Renal pelvis (tissue), 4 donors: ENCODE results near the gene OLA1. TPM values are rescaled to one million over a fixed set of nuclear protein-coding genes. Genes with fewer than 3 reads are reported as not detected.

Source experiments
- DNase-seq: peaks from one replicate; pipeline ENCODE4 v3.0.0-alpha.2; 2013
- polyA plus RNA-seq, 3 donors: library from polyadenylated mRNA; unstranded; fragments of 120-200 nt; gene quantifications; one replicate each; pipeline ENCODE4 v1.2.1, GENCODE V29; 2013; ENCODE audit not compliant: insufficient read length in 3 of 3

The OLA1 gene
- polyA plus RNA-seq, 3 donors = 128 to 149 (median 147) TPM

DNA sequence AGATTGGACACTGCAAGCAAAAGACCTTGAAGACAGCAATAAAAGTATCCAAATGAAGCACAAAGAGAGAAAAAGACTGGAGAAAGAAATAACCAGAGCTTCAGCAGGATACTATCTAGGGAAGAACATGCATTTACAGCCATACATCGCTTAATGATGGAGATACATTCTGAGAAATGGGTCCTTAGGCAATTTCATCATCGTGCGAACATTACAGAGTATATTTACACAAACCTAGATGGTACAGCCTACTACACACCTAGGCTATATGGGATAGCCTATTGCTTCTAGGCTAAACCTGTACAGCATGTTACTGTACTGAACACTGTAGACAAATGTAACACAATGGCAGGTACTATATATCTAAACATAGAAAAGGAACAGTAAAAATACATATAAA is 11.9 kb downstream of the OLA1 start:
- no peak for DNase-seq

DNA sequence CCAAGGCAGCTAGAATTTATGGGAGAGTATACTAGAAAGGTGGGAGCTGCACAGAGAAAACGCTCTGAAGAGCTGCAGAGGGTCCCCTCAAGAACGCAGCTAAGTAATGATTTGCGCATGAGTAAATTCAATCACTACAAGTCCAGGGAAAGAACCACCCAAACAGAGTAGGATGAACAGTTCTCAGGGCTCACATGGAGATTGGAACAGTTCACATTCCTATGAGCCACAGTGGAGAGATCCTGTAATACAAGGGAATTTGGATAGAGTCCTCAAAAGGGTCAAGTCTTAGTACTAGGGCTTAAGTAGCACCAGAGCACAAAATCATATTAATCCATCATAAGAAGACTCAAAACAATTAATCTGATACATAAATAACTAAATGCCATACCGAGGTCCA is 12.7 kb downstream of the OLA1 start:
- no peak for DNase-seq

DNA sequence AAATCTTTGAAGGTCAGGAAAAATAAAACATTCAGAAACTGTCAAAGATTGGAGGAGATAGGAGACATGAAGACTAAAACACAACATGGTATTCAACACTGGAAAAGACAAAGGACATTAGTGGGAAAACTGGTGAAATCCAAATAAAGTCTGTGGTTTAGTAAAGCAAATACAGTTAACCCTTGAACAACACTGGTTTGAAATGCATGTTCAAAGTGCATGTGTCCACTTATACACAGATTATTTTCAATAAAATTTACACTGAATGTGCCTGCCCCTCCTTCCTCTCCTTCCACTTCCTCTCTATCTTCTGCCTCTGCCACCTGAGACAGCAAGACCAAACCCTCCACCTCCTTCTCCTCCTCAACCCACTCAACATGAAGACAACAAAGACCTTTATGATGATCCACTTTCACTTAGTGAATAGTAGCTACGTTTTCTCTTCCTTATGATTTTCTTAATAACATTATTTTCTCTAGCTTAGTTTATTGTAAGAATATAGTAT is 14.5 kb downstream of the OLA1 start:
- no peak for DNase-seq

DNA sequence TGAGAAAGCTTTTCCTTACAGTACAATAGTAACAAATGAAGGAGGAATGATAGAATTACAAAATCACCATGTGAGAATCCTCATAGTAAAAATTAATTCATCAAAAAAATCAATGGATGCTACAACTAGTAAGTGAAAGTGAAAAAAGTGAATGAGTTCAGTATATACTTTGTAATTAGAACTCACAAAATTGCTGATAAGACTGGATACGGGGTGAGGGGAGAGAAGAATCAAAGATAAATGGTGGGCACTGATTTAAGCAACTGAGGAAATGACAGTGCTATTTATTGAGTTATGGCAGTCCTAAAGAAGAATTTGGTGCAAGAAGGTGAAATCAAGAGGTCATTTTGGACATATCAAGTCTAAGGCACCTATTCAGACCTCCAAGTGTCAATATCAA is 20.6 kb downstream of the OLA1 start:
- DNase-seq = no peak

DNA sequence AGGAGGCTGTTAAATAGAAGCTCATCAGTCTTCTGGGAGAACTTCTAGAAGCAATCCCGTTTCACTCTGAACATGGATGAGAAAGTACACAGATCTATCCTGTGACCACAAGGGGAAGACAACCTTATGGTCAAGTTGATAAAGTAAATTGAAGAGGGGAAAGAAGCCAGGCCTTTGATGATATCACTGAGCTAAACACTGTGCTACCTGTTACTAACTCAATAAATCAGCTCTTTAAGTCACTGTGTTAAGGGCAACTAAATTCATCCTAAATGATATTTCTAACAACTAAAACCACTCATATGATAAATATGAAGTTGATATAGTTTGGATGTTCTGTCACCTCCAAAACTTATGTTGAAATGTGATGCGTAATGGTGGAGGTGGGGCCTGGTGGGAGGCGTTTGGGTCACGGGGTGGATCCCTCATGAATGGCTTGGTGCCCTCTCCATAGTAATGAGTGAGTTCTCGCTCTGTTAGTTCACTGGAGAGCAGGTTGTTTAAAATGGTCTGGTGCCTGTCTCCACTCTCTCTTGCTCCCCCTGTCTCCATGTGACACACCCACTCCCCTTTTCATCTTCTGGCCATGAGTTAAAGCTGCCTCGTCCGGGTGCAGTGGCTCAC is 23.6 kb downstream of the OLA1 start:
- no peak for DNase-seq

DNA sequence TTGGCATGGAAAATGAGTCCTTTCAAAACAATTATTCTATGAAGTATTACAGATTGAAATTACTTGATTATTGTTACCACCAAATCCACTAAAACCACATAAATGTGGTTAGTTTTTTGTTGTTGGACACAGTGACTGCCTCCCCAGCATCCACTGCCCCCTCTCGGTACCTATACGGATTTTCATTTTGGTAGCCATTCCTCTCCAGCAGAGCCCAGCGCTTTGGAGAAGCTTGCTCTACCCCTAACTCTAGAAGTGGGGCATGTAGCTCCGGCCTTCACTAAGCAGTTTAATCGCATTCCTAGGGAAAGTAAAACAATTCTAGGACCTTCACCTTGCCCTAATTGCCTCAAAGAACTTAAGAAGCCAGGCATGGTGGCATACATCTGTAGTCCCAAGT is 24.2 kb downstream of the OLA1 start:
- no peak for DNase-seq

DNA sequence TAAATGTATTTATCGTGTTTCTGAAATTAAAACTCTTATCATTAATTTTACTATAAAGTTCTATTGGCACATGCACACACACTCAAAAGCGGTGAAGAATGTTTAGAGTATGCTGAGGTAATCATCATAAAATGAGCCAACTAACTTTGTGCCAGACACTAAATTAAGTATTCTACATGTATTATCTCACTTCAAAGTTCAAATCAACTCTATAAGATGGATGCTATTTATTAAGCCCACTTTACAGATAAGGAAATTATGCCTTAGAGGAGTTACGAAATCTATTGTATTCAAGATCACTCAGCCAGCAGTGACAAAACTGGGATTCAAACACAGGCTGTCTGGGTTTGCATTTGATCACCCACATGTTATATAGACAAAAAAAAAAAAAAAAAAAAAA is 24.9 kb downstream of the OLA1 start:
- no peak for DNase-seq

DNA sequence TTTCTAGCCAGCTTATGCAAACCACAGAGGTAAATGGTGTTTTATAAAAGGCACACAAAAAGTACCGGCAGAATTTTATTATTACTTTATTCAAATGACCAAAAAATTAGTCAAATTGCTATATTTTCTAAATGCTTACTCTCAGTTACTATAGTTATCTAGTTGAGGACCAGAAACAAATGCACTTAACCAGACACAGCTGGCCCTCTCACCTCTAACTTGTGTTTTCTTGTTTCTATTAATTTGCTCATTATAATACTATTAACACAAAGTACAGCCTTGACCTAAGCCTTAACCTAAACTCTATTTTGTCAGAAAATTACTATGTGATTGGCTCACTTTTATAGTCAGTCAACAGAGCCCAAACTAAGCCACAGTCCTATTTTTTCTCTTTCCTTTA is 26.2 kb downstream of the OLA1 start:
- no peak for DNase-seq

DNA sequence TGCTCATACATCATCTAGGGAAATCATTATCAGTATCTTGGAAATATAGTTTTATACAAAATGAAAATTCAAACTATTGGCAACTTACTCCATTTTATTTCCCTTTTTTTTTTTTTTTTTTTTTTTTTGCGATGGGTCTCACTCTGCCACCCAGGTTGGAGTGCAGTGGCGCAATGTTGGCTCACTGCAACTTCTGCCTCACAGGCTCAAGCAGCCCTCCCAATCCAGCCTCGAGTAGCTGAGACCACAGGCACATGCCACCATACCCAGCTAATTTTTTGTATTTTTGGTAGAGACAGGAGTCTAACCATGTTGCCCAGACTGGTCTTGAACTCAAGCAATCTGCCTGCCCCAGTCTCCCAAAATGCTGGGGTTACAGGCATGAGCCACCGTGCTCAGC is 29.0 kb downstream of the OLA1 start:
- no peak for DNase-seq

DNA sequence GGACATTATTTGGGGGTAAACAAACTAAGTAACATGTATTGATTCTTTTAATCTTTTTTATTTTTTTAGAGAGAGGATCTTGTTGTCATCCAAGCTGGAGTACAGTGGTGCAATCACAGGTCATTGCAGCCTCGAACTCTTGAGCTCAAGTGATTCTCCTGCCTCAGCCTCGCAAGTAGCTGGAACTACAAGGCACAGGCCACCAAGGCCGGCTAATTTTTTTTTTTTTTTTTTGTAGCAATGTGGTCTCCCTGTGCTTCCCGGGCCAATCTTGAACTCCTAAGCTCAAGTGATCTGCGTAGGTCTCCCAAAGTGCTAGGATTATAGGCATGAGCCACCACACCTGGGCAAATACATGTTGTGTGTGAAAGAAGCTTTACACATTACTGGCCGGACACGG is 29.6 kb downstream of the OLA1 start:
- DNase-seq = no peak

DNA sequence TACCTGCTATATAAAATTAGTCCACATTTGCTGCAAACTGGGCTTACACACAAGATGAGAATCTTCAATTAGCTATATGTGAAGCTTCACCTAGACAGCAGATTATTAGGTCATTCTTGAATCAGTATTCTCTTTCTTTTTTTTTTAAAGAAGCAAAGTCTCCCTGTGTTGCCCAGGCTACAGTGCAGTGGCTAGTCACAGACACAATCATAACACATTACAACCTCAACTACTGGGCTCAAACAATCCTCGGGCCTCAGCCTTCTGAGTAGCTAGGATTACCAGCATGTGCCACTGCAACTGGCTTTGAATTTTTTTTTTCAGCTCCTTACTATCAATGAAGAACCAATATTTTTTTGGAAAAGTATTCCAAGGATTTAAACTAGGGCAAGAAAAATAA is 30.5 kb downstream of the OLA1 start:
- no peak for DNase-seq

DNA sequence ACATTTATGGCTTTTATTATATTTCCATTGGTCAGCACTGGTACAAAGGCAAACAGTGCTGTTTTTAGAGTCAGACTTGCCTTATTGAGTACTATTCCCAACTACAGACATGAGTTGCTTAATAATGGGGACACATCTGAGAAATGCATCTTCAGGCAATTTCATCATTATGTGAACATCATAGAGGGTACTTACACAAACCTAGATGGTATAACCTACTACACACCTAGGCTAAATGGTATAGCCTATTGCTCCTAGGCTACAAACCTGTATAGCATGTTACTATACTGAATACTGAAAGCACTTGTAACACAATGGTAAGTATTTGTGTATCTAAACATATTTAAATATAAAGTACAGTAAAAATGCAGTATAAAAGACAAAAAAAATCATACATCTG is 36.4 kb downstream of the OLA1 start:
- DNase-seq = no peak

DNA sequence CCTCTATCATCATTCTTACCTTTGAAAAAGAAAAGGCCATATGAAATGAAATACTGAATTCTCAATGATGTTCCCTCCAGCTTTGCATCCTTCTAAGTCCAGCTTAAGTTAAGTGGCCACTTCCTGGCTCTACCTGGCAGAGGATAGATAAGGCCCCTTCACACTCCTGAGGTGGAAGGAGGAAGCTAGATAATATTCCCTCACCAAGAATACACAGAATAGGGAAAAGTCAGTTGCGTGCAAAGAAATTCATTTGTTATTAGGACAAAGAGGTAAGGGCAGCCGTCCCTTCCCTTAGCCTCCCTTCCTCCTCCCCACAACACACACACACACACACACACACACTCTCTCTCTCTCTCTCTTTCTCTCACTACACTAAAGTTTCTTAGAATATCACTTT is 37.5 kb downstream of the OLA1 start:
- no peak for DNase-seq

DNA sequence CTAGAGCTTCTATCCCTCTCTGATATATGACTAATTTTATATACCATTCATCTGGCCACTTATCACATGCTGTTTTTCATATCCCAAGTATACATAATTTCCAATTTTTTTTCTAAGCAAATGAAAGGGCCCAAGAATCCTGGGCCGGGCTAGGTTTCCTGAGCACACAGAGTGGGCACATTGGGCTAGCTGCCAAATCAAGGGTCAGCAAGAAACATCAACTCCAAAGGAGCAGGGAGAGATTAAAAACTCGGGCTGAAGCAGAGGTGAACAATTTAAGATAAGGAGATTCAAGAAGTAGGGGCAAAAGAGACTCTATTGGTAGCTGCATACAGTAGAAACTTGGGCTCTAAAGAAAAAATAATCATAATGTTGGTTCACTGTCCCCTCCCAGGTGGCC is 39.0 kb downstream of the OLA1 start:
- DNase-seq = no peak

DNA sequence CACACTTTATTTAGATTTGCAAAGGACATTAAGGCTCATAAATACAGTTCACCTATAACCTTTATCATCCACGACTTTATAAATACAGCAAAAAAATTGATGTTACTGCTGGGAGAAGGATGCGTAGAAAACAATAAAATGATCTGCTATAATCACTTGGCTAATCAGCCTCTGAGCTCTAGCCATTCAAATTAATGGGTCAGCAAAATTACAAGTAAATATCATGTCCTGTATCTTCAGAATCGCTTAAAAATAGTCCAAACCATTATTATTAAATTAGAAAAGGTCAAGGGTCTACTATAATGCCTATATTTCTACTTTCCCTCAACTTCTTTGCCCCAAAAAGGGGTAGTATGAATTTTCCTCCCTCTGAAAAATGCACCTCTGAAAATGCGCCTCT is 40.3 kb downstream of the OLA1 start:
- DNase-seq = no peak

DNA sequence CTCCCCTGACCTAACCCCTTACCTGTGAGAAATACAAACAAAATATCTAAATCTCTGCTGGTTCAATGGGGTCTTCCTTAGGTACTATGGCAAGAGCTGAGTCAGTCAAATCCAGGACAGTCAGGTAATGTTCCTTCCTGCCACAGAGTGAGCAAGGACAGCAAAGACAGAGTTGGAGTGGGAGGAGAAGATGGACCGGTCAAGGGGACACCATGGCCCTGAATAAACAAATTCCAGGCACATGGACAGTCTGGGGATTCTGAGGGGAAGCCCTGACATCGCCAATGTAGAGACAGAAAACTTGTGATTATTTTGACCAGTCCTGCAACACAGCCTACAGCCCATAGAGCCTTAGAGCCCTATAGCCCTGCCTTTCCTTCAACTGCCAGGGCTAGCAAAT is 42.8 kb downstream of the OLA1 start:
- DNase-seq = no peak

DNA sequence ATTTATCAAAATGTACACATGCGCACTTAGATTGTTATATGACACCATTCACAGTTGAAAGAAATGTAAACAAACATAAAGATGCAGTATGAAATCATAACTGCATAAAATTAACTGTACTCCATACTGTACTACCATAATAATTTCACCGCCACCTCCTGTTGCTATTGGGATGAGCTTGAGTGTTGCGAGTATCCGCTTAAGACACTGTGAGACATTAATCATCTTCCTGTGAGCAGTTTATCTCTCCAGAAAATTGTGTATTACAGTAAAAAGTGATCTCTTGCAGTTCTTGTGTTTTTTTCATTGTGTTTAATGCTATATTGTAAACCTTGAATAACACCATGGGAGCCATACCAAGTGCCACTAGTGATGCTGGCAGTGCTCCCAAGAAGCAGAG is 46.1 kb downstream of the OLA1 start:
- no peak for DNase-seq

DNA sequence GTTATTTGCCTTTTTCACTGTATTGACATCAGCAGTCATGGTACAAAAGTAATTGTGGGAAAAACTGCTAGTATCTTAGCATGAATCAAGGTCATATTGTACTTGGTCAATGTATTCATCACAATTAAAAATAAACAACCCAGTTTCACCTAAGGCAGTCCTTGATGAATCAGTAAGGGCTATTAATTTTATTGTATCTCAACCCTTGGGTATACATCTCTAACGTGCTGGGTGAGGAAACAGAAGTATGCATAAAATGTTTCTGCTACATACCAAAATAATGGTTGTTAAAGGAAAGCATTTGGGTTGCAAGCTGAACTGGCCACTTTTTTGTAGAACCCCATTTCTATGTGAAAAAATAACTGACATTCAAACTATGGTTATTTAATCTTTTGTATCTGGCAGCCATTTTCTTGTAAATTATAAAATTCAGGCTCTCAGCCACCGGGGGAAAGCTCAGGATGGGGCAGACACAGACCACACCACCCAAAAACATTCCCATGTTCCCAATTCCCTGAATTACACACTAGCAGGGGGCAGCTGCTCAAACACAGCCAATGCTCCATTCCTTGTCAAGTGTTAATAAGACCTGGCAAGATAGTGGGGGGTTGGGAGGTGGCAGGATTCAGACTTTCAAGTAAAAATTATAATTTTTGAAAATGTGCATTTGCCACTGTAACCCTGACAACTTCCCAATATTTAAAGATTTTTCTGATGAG is 49.3 kb downstream of the OLA1 start:
- no peak for DNase-seq

DNA sequence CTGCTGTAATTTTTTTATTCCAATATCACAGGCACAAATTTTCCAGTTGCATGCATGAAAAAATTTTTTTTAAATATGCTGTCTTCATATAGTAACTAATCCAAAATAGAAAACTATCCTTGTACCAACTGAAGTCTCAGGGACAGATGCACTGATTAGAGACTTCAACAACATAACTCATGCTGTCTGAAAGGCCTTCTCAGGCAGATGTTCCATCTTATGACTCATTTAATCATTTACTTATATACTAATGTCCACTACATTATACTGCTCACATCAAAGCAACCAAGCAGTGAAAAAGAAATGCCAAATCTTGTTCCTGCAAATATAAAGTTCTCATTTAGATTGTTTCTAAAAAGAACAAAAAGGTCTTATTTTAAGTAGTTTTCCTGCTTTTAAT is 53.1 kb downstream of the OLA1 start:
- DNase-seq = no peak

DNA sequence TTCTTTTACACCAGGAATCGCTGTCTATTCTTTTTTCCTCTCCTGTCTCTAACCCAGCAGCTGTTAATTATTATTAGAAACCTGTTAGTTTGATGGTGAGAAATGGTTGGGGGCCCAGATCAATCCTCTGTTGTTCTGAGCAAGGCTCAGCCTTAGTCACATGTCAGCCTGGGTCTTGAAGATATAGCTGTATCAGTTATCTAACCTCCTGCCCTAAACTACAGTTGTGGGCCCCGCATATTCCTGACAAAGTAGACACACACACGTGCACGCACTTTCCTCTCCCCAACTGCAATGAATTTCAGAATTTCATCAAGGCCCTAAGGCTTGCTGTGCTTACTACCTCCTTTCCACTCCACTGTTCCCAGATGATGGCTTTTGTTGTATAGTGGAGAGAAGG is 54.6 kb downstream of the OLA1 start:
- DNase-seq = no peak

DNA sequence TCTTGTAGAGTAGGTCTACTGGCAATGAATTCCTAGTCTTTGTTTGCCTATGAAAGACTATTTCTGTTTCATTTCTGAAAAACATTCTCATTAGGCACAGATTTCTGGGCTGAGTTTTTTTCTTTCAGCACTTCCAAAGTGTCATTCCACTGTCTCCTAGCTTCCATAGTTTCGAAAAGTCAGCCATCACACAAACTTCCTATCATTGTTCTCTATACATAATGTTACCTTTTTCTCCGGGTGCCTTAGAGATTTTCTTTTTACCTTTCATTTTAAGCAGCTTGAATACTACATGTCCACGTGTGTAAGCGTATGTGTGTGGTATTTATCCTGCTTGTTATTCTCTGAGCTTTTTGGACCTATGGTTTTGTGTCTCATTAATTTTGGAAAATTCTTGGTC is 55.7 kb downstream of the OLA1 start:
- DNase-seq = no peak

DNA sequence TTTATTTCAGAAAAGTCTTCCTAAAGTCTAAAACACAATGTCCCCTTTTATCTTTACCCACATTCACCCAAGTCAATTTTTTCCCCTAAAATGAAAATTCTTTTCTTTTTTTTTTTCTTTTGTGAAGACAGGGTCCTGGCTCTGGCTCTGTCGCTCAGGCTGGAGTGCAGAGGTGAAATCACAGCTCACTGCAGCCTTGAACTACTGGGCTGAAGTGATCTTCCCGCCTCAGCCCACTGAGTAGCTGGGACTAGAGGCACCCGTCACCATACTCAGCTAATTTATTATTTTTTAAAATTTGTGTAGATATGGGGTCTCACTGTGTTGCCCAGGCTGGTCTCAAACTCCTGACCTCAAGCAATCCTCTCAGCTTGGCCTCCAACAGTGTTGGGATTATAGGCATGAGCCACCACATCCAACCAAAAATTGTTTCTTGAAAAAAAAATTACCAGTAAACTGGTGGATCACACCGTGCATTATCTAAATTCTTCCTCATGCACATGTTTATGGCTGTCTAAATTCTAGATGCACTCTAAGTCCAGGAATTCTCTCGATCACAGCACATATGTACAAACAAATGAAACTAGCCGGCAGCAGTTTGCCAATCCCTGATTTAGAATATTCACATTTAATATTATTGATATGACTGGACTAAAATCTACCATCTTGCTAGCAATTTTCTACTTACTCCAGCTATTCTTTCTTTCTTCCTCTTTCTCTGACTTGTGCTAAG is 56.8 kb downstream of the OLA1 start:
- DNase-seq = no peak

DNA sequence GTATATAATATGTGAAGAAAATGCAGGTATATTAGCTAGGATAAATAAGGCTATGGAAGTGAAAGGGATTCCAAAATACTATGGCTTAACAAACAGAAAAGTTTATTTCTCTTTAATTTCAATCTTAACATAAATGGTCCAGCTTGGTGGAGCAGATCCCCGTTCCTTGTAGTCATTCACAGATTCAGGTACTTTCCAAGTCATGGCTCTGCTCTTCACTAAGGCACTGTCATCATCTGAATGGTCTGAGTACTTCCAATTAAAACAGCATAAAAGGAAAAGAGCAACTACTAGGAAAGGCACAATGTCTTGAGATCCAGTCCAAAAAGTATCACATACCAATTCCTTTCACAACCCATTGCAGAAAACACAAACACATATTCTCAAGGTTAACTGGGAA is 63.4 kb downstream of the OLA1 start:
- no peak for DNase-seq
